CD14-positive monocyte (primary cell): ENCODE measurements around the gene CCN5. TPM values are rescaled to one million over a fixed set of nuclear protein-coding genes. Genes with fewer than 3 reads are reported as not detected.

Source experiments
- DNase-seq, 3 donors: peaks; one replicate each; pipeline ENCODE4 v3.0.0-alpha.2; 2011 to 2022
- H2AFZ ChIP-seq: 2 replicates; pipeline ENCODE4 v1.6.0; 2012; ENCODE audit warnings: mild to moderate bottlenecking, low read depth, low read length, inconsistent platforms; ENCODE audit not compliant: insufficient read depth, poor library complexity, severe bottlenecking
- H3K27ac ChIP-seq, 2 donors: 1 replicate in 1 of 2; 2 replicates in 1 of 2; pipeline ENCODE4 v1.5.1; 2012 to 2013; ENCODE audit warnings: low read length in 2 of 2, control low read depth in 1 of 2, inconsistent platforms in 1 of 2, low read depth in 1 of 2, mild to moderate bottlenecking in 1 of 2
- H3K27me3 ChIP-seq, 2 donors: one replicate each; pipeline versions ENCODE4 v1.6.0 to v1.6.1; 2011 to 2013; ENCODE audit warnings: low read length in 2 of 2; ENCODE audit not compliant: control insufficient read depth in 2 of 2, insufficient read depth in 2 of 2
- H3K36me3 ChIP-seq, 2 donors: replicated peaks in 1 of 2; 1 replicate in 1 of 2; 2 replicates in 1 of 2; pipeline versions ENCODE4 v1.5.1 to v1.6.1; 2012 to 2013; ENCODE audit warnings: low read length in 2 of 2, control low read depth in 1 of 2, inconsistent platforms in 1 of 2, mild to moderate bottlenecking in 1 of 2; ENCODE audit not compliant: insufficient read depth in 2 of 2, control insufficient read depth in 1 of 2
- H3K4me1 ChIP-seq, 2 donors: 1 replicate in 1 of 2; 2 replicates in 1 of 2; pipeline versions ENCODE4 v1.5.1 to v1.6.1; 2012 to 2013; ENCODE audit warnings: low read length in 2 of 2, control low read depth in 1 of 2, inconsistent platforms in 1 of 2, mild to moderate bottlenecking in 1 of 2, moderate library complexity in 1 of 2; ENCODE audit not compliant: insufficient read depth in 2 of 2, control insufficient read depth in 1 of 2
- H3K4me2 ChIP-seq: replicated peaks from 2 replicates; pipeline ENCODE3; 2012; ENCODE audit warnings: low read length, moderate library complexity, mild to moderate bottlenecking; ENCODE audit not compliant: poor library complexity, severe bottlenecking; ENCODE audit errors: extremely low read depth
- H3K4me3 ChIP-seq, 3 experiments: fragments of 200-600 bp in 1 of 3; sonication (generic) in 1 of 3; replicated peaks in 1 of 3; 1 replicate in 2 of 3; 2 replicates in 1 of 3; pipeline ENCODE4 v1.5.1; 2011 to 2013; ENCODE audit warnings: low read length in 3 of 3, mild to moderate bottlenecking in 3 of 3, control low read depth in 2 of 3, low read depth in 2 of 3, inconsistent platforms in 1 of 3, moderate library complexity in 1 of 3
- H3K79me2 ChIP-seq: 2 replicates; pipeline ENCODE4 v1.6.0; 2012; ENCODE audit warnings: mild to moderate bottlenecking, control low read depth, inconsistent platforms, low read length, moderate library complexity; ENCODE audit not compliant: insufficient read depth
- H3K9ac ChIP-seq: 2 replicates; pipeline ENCODE4 v1.6.0; 2017; ENCODE audit warnings: low read length, mild to moderate bottlenecking; ENCODE audit not compliant: insufficient read depth, poor library complexity, severe bottlenecking
- H3K9me3 ChIP-seq, 2 donors: replicated peaks in 1 of 2; 1 replicate in 1 of 2; 2 replicates in 1 of 2; pipeline versions ENCODE4 v1.5.1 to v1.6.1; 2012 to 2013; ENCODE audit warnings: low read length in 2 of 2, control low read depth in 1 of 2; ENCODE audit not compliant: control insufficient read depth in 1 of 2, insufficient read depth in 1 of 2
- H4K20me1 ChIP-seq: 2 replicates; pipeline ENCODE4 v1.6.0; 2012; ENCODE audit warnings: mild to moderate bottlenecking, low read length, control low read depth, moderate library complexity; ENCODE audit not compliant: insufficient read depth
- H3K27ac Mint-ChIP-seq, 7 donors: one replicate each; pipeline ENCODE4 v1.8.0; 2020; ENCODE audit warnings: mild to moderate bottlenecking in 7 of 7, mixed read lengths in 7 of 7, moderate library complexity in 6 of 7, inconsistent platforms in 2 of 7
- H3K27me3 Mint-ChIP-seq, 3 donors: one replicate each; pipeline ENCODE4 v1.8.0; 2021 to 2022; ENCODE audit warnings: low read depth in 3 of 3, mild to moderate bottlenecking in 3 of 3, mixed read lengths in 3 of 3, moderate library complexity in 3 of 3, inconsistent platforms in 1 of 3
- H3K36me3 Mint-ChIP-seq, 2 donors: one replicate each; pipeline ENCODE4 v1.8.0; 2020; ENCODE audit warnings: mixed read lengths in 2 of 2, inconsistent platforms in 1 of 2, mild to moderate bottlenecking in 1 of 2
- H3K4me1 Mint-ChIP-seq: one replicate; pipeline ENCODE4 v1.8.0; 2020; ENCODE audit warnings: mild to moderate bottlenecking, mixed read lengths
- H3K4me3 Mint-ChIP-seq, 2 donors: one replicate each; pipeline ENCODE4 v1.8.0; 2020; ENCODE audit warnings: mild to moderate bottlenecking in 2 of 2, mixed read lengths in 2 of 2, moderate library complexity in 1 of 2
- H3K9me3 Mint-ChIP-seq, 7 donors: one replicate each; pipeline ENCODE4 v1.8.0; 2020 to 2022; ENCODE audit warnings: mixed read lengths in 7 of 7, mild to moderate bottlenecking in 6 of 7, moderate library complexity in 6 of 7, inconsistent platforms in 2 of 7
- WGBS: methylation state at CpG from one replicate; pipeline ENCODE4 v1.1.5; 2013; ENCODE audit warnings: missing lambda C conversion rate; ENCODE audit not compliant: insufficient coverage; 5-methylcytosine and 5-hydroxymethylcytosine counted together
- intact Hi-C, 2 donors: fragments of 100-400 bp; cut with micrococcal nuclease; formaldehyde crosslinking; loops; one replicate each; pipeline versions ENCODE4 v1.15.0 to v1.15.1; 2023
- polyA plus RNA-seq, 3 donors: library from polyadenylated mRNA; depleted of rRNA in 1 of 3; unstranded in 2 of 3; stranded (reverse) in 1 of 3; fragments of 300-500 nt in 2 of 3; fragments of >200 nt in 1 of 3; fragmentation: Illumina TruSeq in 2 of 3; gene quantifications; 1 replicate in 2 of 3; 2 replicates in 1 of 3; pipeline ENCODE4 v1.2.3, GENCODE V29; 2012 to 2021
- TF ChIP-seq, protein P1 (sequence below): fragments of 200-600 bp; IDR thresholded peaks from one replicate; pipeline ENCODE4 v1.8.0; 2022; ENCODE audit warnings: antibody characterized with exemption, mild to moderate bottlenecking

CCN5 gene
- polyA plus RNA-seq, 3 donors, result not detected

DNA sequence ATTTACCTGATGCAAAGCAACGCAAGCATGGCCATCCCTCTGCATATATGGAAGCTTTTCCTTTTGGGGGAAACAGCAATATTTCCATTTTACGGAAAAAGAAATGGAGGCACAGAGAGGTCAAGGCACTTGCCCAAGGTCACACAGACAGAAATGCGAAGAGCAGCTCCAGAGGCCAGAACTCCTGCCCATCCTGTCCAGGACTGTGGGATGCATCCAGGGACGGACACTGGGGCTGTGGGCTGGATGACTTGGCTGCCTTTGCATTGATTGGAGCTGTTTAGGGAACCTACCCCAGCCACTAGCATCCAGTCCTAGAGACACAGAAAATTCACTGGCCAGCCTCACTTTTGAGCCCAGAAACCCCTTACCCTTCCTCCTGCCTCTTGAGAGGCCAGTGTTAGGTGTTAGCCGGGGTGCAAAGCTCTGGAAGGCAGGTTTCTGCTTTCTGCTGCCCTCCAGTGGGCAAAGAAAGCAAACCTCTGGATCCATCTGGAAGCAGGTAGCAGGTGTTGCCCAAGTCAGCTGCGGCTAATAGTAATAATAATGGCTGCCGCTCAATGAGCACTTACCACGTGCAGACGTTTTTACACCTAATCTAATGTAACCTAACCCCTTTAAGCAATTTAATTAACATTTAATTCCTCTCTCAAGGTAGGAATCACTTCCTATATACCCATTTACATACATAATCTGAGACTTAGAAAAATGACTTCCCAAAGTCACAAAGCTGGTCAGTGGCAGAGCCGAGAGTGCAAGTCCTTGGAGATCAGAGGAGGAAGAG is 31.7 kb upstream of the CCN5 start:
- H3K9me3 Mint-ChIP-seq, result peaks cover 0 to 2% (median 0%) of the 10 kb centered on the region in 7 donors
- no peak overlapping the region for H3K4me3 Mint-ChIP-seq
- no peaks in the 10 kb centered on the region for H3K9me3 ChIP-seq

More for the DNA sequence above, 31.7 kb upstream of the CCN5 start:
- Histone ChIP-seq H4K20me1 (no peaks in the 10 kb centered on the region), H3K4me1 (no peaks in the 10 kb centered on the region), H3K36me3 (no peaks in the 10 kb centered on the region), H3K4me3 (no peak overlapping the region), H3K27ac (no peak overlapping the region), H2AFZ (no peak overlapping the region), H3K4me2 (no peak overlapping the region), H3K9ac (no peak overlapping the region), H3K27me3 (no peaks in the 10 kb centered on the region), H3K79me2 (no peaks in the 10 kb centered on the region)
- Mint-ChIP-seq H3K27ac (no peak overlapping the region), H3K4me1 (peaks cover 3% of the 10 kb centered on the region), H3K27me3 (peaks cover 0 to 3% (median 2%) of the 10 kb centered on the region in 3 donors), H3K36me3 (no peaks in the 10 kb centered on the region)
- WGBS, result 88% methylated on average over 10 of the region's 10 CpGs
- TF ChIP-seq, protein P1, sequence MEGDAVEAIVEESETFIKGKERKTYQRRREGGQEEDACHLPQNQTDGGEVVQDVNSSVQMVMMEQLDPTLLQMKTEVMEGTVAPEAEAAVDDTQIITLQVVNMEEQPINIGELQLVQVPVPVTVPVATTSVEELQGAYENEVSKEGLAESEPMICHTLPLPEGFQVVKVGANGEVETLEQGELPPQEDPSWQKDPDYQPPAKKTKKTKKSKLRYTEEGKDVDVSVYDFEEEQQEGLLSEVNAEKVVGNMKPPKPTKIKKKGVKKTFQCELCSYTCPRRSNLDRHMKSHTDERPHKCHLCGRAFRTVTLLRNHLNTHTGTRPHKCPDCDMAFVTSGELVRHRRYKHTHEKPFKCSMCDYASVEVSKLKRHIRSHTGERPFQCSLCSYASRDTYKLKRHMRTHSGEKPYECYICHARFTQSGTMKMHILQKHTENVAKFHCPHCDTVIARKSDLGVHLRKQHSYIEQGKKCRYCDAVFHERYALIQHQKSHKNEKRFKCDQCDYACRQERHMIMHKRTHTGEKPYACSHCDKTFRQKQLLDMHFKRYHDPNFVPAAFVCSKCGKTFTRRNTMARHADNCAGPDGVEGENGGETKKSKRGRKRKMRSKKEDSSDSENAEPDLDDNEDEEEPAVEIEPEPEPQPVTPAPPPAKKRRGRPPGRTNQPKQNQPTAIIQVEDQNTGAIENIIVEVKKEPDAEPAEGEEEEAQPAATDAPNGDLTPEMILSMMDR, result peak; percentile 78
- intact Hi-C loops, result loop anchor here (2.0 to 5.0 kb wide), 3 partner anchors 183 to 296 kb away; no protein-coding TSS in a partner anchor
- DNase-seq, result peak; percentile 52 to 57 (median 56)
